ENCODE measurements around the gene ZSWIM6. TPM values are rescaled to one million over a fixed set of nuclear protein-coding genes. Genes with fewer than 3 reads are reported as not detected.

Gene ZSWIM6
- 4.6 to 6.0 TPM (median 5.5 TPM) in 5 replicates for total RNA-seq (2022; extraction: Qiagen RNA extraction)

DNA sequence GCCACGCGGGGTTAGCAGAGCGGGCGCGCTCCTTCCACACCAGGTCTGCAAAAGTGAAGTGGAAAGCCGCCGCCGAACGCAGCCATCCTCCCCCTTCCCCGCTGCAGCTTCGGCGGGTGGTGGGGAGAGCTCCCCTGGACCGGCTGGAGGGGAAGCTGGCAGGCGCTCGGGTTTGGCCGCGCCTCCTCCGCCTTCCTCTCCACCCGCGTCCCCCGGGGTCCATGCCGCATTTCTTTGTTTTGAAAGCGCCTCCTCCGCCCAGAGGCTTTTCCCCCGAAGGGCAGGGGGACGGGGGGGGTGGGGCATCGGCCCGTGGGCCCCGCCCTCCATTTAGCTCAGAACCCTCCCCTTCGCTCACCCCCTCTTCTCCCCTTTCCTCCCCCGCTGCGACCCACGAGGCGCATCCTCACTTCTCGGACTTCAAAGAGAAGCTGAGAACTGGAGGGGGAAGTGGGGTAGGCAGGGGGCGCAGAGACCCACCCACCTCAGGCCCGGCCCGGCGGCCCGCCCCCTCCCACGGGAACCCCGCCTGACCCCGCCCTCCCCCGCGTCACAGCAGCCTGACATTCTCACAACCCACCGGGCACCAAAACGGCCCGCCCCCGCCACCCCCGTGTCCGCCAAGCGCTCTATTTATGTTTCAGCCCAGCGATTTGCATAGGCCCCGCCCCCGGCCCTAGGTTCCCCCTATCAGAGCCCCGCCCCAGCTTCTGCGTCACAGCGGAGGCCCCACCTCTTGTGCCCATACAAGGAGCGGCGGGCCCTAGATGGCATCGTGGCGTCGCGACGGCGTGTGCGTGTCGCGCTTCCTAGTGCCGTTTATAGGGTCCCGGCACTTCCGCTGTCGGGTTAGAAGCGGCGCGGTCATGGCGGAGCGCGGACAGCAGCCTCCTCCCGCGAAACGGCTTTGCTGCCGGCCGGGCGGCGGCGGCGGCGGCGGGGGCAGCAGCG lies at the start of gene ZSWIM6:
TSS of gene ZSWIM6 (plus strand) at position 852 of the 951 bp plus-strand sequence. CDS start at position 867, 15 bp downstream.

Other genes starting within 250 kb of the ZSWIM6 start
- gene SMIM15, start 169.8 kb upstream of the ZSWIM6 start, total RNA-seq (2022; extraction: Qiagen RNA extraction), result 67.4 to 86.6 TPM (median 70.7 TPM) in 5 replicates